T-helper 2 cell (primary cell): Measurements from ENCODE around the gene NPIPA5.
"Not testable (repeated sequence)": the region's sequence is repeated elsewhere in the genome, so short reads cannot be mapped to it uniquely, and the experiment has no call there.

Source experiments
- DNase-seq, 5 experiments: peaks; one replicate each; pipeline versions ENCODE4 v3.0.0 to v3.0.0-alpha.2; 2012 to 2022
- total RNA-seq, 2 donors: gene quantifications; one replicate each; lab custom pipeline; 2026; lab: John Stamatoyannopoulos, UW

NPIPA5 gene
- total RNA-seq = 1.9 to 2.2 reads per million in 2 donors

DNA sequence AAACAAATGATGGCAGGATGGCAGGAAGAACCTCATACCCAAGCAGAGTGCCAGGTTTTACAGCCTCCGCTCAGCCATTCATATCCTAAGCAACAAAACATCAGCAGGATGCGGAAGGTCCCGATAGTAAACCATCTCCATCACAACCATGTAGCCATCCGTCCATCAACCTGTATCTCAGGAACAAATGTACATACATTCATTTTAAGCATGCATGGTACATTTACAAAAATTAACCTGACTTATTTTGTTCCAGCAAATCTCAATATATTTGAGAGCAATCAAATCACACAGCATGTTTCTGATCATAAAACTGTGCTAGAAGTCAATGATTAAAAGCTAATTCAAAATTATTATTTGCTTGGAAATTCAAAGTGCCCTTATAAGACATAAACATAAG lies at the start of gene NPIPA5:
NPIPA5 (minus strand) TSS at position 101 of the 400 bp plus-strand sequence; CDS start at position 101, 0 bp downstream.
- DNase-seq = not testable (repeated sequence)

DNA sequence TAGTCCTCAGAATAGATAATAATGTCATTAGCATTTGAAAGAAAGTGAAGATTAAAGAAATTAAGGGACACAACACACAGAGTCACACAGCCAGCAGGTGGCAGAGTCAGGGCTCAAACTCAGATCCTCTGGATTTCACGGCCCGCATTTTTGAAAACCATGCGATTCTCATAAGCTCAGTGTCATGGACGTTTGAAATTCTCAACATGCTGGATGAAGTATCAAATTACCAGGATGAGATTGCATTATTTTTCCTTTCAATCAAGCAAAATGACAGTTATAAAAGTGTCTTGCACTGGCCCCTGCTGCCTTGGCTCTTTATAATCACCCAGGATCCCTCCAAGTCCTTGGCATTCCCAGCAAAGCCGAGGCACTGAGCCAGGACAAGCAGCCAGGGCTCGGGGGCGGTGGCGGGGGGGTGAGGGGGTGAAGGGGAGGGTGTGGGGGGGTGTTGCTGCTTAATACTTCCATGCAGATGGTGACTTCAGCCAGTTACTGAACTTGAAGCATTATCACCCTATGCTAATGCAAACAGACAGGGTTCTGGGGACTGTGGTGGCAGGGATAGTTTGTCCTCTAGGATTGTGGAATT lies 49.6 kb upstream of the NPIPA5 start:
- peak in 4 of 5 experiments; percentile 6 to 71 (median 44) for DNase-seq

DNA sequence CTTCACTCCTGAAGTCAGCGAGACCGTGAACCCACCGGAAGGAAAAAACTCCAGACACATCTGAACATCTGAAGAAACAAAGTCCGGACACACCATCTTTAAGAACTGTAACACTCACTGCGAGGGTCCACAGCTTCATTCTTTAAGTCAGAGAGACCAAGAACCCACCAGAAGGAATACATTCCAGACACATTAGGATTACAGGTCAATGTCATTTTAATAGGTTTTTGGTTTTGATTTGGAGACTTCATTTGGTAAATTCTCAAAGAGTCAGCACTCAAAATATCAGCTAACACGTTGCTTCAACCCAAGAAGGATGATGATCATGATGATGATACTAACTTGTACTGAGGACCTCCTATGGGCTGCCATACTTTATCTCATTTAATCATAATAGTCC lies 48.7 kb upstream of the NPIPA5 start:
- no peak for DNase-seq

DNA sequence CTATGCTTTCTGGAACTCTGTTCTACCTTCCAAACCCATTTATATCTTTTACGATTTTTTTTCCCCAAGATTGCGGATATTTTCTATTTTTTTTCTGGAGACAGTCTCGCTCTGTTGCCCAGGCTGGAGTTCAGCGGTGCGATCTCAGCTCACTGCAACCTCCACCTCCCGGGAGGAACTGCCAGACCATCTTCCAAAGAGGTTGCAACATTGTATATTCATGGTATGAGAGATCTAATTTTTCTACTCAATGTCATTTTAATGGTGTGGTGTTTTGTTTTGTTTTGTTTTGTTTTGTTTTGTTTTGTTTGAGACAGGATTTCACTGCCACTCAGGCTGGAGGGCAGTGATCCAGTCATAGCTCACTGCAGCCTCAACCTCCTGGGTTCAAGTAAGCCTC lies 47.8 kb upstream of the NPIPA5 start:
- DNase-seq = no peak

DNA sequence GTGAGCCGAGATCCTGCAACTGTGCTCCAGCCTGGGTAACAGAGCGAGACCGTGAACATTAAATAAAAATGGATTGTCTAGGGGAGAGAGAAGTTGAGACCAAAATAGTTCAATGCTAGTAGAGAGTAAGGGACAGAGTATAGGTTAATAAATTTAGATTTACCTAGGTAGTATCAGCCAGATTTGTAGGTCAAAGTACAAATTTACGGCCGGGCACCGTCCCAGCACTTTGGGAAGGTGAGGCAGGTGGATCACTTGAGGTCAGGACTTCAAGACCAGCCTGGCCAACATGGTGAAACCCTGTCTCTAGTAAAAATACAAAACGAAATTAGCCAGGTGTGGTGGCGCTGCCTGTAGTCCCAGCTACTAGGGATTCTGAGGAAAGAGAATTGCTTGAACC lies 44.1 kb upstream of the NPIPA5 start:
- DNase-seq = no peak

DNA sequence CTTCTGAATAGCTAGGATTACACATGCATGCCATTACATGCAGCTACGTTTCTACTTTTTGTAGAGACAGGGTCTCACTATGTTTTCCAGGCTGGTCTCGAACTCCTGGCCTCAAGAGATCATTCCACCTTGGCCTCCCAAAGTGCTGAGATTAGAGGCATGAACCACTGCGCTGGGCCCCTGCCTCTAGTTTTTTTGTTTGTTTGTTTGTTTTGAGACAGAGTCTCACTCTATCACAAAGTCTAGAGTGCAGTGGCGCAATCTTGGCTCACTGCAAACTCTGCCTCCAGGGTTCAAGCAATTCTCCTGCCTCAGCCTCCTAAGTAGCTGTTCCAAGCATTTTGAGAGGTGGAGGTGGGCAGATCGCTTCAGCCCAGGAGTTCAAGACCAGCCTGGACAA lies 43.6 kb upstream of the NPIPA5 start:
- DNase-seq = not testable (repeated sequence)

DNA sequence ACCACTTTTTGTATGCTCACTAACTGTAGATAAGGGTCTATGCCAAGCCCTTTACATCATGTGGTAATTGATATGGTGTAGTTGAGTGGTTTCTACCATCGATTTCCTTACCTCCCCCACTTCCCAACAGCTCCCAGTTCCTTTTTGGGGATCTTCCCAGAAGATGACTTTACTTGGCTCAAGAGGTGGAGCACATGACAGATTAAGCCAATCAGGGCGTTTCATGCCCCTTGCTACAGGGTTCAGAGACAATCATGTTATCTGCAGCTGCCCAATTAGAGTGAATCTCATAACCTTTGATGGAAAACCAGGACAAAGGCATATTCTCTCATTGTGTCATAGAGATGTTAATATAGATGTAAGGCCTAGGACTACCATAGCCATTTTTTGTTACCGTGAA lies 40.1 kb upstream of the NPIPA5 start:
- no peak for DNase-seq

DNA sequence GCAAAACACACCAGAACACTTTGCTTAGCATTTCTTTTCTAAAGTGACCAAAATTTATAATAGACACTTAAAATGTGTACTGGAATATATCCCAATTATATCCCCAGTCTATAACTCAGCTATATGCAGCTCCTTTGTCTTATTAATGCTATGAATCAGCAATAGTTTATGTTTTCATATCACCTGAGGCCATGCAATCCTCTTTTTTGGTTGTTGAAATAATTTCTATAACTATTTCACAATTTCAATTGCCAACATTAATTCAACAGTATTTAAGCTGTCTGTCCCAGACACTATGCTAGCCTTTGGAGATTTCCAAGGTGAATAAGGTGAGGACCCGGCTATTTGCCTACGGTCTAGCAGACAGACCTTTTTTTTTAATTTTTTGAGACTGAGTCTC lies 39.1 kb upstream of the NPIPA5 start:
- no peak for DNase-seq

DNA sequence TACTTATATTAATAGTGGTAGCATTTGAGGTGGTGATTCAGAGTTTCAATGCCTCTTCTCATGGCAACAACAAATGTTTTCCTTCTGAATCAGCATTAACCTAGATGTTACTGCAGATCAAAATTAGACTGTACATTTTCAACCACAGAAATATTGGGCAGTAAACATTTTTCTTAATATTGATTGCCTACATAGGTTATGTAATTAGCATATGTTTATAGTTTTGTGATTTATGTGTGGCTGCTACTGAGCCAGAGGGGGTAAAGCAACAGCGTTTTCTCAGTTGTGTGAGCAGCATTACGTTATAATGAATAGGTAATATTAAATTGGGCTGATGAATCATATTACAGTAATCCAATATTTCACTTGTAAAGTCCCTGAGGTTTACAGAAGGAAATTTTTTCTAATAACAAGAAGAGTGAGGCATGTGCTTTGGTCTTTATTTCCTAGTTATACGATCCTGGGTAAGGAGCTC lies 37.5 kb upstream of the NPIPA5 start:
- DNase-seq = no peak

DNA sequence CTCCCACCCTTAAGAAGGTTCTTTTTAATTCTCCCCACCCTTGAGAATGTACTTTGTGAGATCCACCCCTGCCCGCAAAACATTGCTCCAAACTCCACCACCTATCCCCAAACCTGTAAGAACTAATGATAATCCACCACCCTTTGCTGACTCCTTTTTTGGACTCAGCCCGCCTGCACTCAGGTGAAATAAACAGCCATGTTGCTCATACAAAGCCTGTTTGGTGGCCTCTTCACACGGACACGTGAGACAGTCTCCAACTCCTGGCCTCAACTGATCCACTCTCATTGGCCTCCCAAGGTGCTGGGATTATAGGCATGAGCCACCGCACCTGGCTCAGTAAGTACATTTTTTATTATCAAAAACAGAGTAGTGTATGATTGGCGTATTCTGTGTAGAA lies 31.4 kb upstream of the NPIPA5 start:
- DNase-seq = not testable (repeated sequence)

DNA sequence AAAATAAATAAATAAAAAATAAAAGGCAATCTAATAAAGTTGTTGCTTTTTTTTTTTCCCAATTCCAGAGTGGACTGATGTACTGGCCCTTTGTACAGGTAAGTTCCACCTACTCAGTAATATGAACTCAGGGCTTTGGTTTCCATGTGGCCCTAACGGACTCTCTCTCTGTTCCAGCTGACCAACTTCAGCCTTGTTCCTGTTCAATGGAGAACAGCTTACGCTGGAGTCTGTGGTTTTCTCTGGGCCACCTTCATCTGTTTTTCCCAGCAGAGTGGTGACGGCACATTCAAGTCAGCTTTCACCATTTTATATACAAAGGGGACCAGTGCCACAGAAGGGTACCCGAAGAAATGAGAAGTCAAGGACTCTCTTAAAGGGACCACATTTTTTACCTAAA lies 29.7 kb upstream of the NPIPA5 start:
- DNase-seq = not testable (repeated sequence)

DNA sequence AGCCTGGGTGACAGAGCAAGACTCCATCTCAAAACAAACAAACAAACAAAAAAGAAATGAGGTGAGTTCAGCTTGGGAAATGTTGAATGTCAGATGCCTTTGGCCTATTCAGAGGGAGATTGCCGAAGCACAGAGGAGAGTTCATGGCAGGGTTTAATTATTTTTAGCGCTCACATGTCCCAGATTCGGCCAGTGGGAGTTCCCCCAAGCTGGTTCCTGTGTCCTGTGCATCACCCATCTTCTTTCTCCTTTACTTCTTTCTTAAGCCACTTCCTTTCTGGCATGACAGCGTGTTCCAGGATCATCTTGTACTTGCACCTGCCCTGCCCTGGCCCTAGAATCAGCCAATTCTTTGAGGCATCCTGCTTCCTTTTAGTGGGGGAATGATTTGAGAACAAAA lies 26.7 kb upstream of the NPIPA5 start:
- DNase-seq = no peak

DNA sequence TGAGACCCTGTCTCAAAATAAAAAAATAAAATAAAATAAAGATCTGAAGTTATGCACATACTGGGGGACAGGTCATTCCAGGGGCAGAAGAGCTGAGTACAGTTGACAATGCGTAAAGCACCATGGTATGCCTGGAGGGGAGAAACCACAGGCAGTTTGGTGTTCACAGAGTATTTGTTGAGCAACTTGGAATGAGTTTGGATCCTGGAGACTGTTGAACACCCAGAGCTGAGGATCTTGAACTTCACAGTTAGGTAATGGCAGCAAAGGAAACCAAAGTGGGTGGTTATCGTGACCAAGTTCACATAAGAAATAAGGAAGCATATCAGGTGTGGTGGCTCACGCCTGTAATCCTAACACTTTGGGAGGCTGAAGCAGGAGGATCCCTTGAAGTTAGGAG lies 26.0 kb upstream of the NPIPA5 start:
- DNase-seq = not testable (repeated sequence)

DNA sequence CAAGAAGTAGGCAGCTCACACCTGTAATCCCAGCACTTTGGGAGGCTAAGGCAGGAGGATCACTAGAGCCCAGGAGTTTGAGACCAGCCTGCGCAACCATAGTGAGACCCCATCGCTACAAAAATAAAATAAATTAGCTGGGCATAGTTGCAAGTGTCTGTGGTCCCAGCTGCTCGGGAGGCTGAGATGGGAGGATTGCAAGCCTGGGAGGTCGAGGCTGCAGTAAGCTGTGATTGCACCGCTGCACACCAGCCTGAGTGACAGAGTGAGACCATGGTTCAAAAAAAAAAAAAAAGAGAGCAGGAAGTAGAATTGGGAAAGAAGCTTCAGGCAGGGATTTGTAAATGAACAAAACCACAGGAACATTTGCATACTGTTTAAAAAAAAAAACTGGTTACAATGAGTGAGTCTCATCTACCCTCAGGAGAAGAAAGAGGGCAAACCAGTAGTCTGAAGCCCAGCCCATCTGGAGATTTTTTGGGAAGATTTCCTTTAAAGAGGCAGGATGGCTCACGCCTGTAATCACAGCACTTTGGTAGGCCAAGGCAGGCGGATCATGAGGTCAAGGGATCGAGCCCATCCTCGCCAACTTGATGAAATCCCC lies 25.4 kb upstream of the NPIPA5 start:
- no peak for DNase-seq

DNA sequence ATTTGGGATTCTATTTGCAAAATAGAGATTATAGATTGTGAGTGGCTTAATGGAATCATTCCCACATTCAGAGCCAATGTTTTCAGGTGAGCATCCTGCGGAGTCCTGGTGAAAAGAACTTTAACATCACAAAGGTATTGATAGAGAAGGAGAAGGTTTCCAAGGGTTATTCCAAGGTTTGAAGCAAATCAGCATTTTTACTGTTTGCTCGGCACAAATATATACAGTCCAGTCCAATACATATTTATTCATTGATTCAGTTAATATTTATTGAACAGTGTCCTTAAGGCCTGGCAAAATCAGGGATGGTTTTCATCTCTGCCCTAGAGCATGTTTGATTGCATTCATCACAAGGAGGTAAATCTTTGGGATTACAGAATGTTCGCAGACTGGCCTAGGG lies 23.9 kb upstream of the NPIPA5 start:
- no peak for DNase-seq

DNA sequence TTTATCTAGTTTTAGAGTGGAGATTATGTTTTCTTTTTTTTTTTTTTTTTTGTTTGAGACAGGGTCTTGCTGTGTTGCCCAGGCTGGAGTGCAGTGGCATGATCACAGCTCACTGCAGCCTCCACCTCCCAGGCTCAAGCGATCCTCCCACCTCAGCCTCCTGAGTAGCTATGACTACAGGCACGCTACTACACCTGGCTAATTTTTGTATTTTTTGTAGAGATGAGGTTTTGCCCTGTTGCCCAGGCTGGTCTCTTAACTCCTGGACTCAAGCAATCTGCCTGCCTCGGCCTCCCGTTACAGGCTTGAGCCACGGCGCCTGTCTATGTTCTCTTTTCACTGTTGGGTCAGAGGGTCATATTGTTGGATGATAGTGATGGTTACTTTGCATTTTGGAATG lies 22.2 kb upstream of the NPIPA5 start:
- not testable (repeated sequence) for DNase-seq

DNA sequence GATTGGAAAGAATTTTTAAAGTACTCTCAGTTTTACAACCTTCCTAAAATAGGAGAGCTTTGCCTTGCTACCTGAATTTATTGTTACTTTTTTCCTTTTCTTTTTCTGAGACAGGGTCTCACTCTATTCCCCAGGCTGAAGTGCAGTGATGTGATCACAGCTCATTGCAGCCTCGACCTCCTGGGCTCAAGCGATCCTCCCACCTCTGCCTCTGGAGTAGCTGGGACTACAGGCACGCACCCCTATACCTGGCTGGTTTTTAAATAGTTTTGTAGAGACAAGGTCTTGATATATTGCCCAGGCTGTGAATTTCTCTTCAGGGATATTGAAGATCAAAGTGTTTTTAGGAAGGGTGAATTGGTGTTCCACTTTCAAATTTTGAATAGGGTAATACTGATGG lies 21.2 kb upstream of the NPIPA5 start:
- no peak for DNase-seq

DNA sequence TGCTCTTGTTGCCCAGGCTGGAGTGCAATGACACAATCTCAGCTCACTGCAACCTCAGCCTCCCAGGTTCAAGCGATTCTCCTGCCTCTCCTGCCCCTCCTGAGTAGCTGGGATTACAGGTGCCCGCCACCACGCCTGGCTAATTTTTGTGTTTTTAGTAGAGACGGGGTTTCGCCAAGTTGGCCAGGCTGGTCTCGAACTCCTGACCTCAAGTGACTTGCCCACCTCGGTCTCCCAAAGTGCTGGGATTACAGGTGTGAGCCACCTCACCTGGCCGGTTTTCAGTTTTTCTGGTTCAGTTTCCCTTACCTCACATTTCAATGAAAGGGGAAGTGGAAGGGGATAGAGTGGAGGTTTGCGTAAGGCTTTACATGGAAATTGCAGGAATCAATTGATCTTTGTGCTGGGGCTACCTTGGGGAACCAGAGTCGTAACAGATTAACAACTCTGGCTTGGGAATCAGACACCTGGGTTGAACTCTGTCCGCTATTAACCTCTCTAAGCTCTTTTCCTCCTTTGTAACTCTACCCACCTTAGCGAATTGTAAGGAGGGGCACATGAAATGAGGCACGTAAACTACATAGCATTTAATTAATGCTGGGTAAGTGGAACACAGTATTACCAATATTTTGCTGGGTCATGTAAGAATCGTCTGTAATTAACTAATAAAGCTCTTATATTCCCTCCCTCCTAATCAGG lies 20.7 kb upstream of the NPIPA5 start:
- no peak for DNase-seq

DNA sequence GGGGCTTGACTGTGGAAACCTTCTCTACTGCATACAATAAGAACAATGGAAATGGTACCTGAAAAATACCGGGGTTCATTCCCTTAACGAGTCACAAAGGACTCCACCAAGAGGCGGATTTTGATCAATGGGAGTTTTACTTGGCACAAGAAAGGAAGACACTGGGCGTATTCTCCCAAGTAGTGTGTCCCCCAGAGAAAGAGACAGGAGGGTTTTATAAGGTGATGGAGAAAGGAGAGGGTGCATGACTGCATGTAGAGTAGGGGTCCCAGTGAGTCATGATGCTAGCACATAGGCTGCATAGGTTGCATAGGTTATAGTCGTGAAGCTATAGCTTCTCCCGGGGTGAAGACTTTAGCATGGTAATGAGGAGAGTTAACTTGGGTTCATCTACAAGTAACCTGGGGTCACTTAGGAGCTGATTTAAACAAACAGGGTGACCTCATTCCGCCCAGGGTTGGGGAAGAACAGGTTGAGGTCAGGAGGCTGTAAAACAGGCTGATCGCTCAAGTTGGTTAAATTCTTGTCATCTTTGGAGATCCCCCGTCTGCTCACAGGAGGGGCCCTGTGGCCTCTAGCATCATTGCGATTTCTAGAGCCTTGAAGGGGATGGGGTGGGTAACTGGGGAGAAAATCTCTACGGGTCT lies 19.0 kb upstream of the NPIPA5 start:
- no peak for DNase-seq

DNA sequence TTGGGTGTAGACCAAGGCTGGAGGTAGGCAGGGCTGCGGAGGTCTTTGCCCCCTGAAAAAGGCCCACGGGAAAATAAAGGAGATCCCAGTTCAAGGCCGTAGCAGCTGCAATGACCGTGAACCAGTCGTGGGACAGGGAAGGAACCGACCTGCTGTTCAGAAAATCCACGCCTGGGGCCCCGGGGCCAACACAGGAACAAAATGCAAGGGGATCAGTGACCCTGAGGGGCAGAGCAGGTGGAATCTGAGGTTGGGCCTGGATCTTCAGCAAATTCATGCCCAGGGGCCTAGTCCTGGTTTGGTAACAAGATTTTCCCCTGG lies 18.4 kb upstream of the NPIPA5 start:
- not testable (repeated sequence) for DNase-seq

DNA sequence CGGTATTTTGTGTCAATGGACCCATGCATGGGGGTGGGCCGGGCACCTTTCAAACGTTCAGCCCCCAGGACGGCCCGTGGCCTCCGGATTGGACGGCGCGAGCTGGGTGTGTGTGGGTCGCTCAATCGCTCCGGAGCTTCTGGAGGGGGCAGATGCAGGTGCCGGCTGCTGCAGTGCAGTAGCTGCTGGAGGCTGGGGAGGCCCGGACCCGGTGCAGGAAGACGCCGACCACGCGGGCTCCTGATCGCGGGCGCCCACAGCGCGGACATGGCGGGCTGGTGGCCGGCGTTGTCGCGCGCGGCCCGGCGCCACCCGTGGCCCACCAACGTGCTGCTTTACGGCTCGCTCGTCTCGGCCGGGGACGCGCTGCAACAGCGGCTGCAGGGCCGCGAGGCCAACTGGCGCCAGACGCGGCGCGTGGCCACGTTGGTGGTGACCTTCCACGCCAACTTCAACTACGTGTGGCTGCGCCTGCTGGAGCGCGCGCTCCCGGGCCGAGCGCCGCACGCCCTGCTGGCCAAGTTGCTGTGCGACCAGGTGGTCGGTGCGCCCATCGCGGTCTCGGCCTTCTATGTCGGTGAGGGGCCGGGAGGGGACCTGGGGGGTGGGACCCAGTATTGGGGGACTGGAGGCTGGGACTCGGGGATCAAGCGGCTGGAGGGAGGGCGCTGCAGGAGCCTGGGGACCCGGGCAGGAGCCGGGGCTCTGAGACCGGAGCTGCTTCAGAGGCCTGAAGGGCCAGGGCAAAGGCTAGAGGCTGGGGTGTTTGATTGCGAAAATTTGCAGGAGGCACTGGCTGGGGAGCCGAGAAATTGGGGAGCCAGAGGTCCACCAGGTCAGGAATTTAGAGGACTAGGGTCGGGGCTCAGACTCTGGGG lies 17.8 kb upstream of the NPIPA5 start, which contains the start of gene MPV17L:
MPV17L (plus strand) TSS at position 124 of the 878 bp plus-strand sequence; CDS start at position 268, 144 bp downstream.
- DNase-seq = peak in 1 of 5 experiments; percentile 5

DNA sequence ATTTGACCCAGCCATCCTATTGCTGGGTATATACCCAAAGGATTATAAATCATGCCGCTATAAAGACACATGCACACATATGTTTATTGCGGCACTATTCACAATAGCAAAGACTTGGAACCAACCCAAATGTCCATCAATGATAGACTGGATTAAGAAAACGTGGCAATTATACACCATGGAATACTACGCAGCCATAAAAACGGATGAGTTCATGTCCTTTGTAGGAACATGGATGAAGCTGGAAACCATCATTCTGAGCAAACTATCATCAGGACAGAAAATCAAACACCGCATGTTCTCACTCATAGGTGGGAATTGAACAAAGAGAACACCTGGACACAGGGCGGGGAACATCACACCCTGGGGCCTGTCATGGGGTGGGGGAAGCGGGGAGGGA lies 14.9 kb upstream of the NPIPA5 start:
- not testable (repeated sequence) for DNase-seq
